HEK293 (cell line): ENCODE measurements around the gene CELA1.

ENCODE experiments used
- CTCF ChIA-PET: fragments of 350-600 bp; formaldehyde crosslinking; extraction: SDS; loops from one replicate; lab custom pipeline; 2021; ENCODE audit warnings: antibody characterized with exemption; lab: Yijun Ruan, JAX
- POLR2A ChIA-PET: fragments of 300-600 bp; formaldehyde crosslinking; extraction: SDS; loops from one replicate; lab custom pipeline; 2020; ENCODE audit warnings: antibody characterized with exemption, inconsistent platforms; lab: Yijun Ruan, JAX
- H3K27ac ChIP-seq: fragments of 200-500 bp; sonication (Bioruptor generic); 2 replicates; pipeline ENCODE4 v1.5.1; 2014; ENCODE audit warnings: low read depth, low read length, control low read depth, inconsistent platforms; ENCODE audit errors: extremely low read depth
- H3K36me3 ChIP-seq, 2 experiments: fragments of 200-500 bp in 1 of 2; sonication (Bioruptor generic) in 1 of 2; 1 replicate in 1 of 2; 2 replicates in 1 of 2; pipeline ENCODE4 v1.5.1; 2014 to 2017; ENCODE audit warnings: inconsistent platforms in 2 of 2, low read length in 2 of 2; ENCODE audit not compliant: control insufficient read depth in 2 of 2, insufficient read depth in 1 of 2
- H3K4me1 ChIP-seq: fragments of 200-500 bp; sonication (Bioruptor generic); 2 replicates; pipeline ENCODE4 v1.5.1; 2014; ENCODE audit warnings: mild to moderate bottlenecking, low read length, inconsistent platforms; ENCODE audit not compliant: control insufficient read depth, insufficient read depth
- H3K4me3 ChIP-seq: 2 replicates; pipeline ENCODE4 v1.5.1; 2011; ENCODE audit warnings: low read depth, mild to moderate bottlenecking, control low read depth, low read length, moderate library complexity
- H3K9me3 ChIP-seq: fragments of 200-500 bp; sonication (Bioruptor generic); 2 replicates; pipeline ENCODE4 v1.5.1; 2014; ENCODE audit warnings: low read depth, low read length, inconsistent platforms; ENCODE audit not compliant: control insufficient read depth, insufficient read depth
- KLF9 ChIP-seq: fragments of 450-650 bp; formaldehyde crosslinking; IDR thresholded peaks from 2 replicates; pipeline ENCODE4 v1.5.1; 2016; ENCODE audit warnings: missing biosample characterization, missing genetic modification characterization, low read depth
- MZF1 ChIP-seq: fragments of 450-650 bp; formaldehyde crosslinking; IDR thresholded peaks from 2 replicates; pipeline ENCODE4 v1.5.1; 2017; ENCODE audit warnings: missing biosample characterization, missing genetic modification characterization, borderline replicate concordance
- PRDM2 ChIP-seq: fragments of 450-650 bp; formaldehyde crosslinking; IDR thresholded peaks from 2 replicates; pipeline ENCODE4 v1.5.1; 2016; ENCODE audit warnings: missing biosample characterization, missing genetic modification characterization, borderline replicate concordance
- REPIN1 ChIP-seq: fragments of 450-650 bp; formaldehyde crosslinking; IDR thresholded peaks from 2 replicates; pipeline ENCODE4 v1.5.1; 2017; ENCODE audit warnings: missing biosample characterization, missing genetic modification characterization, low read depth
- SP3 ChIP-seq: fragments of 450-650 bp; formaldehyde crosslinking; IDR thresholded peaks from 2 replicates; pipeline ENCODE4 v1.5.1; 2016; ENCODE audit warnings: missing biosample characterization, missing genetic modification characterization
- YY1 ChIP-seq: fragments of 450-650 bp; formaldehyde crosslinking; IDR thresholded peaks from 2 replicates; pipeline ENCODE4 v1.5.1; 2018; ENCODE audit warnings: missing biosample characterization, missing genetic modification characterization
- YY2 ChIP-seq: fragments of 450-650 bp; formaldehyde crosslinking; IDR thresholded peaks from 2 replicates; pipeline ENCODE4 v1.5.1; 2016; ENCODE audit warnings: missing biosample characterization, missing genetic modification characterization
- ZNF121 ChIP-seq: fragments of 450-650 bp; formaldehyde crosslinking; IDR thresholded peaks from 2 replicates; pipeline ENCODE4 v1.5.1; 2016; ENCODE audit warnings: missing biosample characterization, missing genetic modification characterization
- ZNF221 ChIP-seq: fragments of 450-650 bp; formaldehyde crosslinking; IDR thresholded peaks from 2 replicates; pipeline ENCODE4 v1.5.1; 2017; ENCODE audit warnings: missing biosample characterization, missing genetic modification characterization, borderline replicate concordance
- ZNF223 ChIP-seq: fragments of 450-650 bp; formaldehyde crosslinking; IDR thresholded peaks from 2 replicates; pipeline ENCODE4 v1.5.1; 2016; ENCODE audit warnings: missing biosample characterization, missing genetic modification characterization
- ZNF23 ChIP-seq: fragments of 450-650 bp; formaldehyde crosslinking; IDR thresholded peaks from 2 replicates; pipeline ENCODE4 v1.5.1; 2016; ENCODE audit warnings: missing biosample characterization, missing genetic modification characterization, borderline replicate concordance
- ZNF302 ChIP-seq: fragments of 450-650 bp; formaldehyde crosslinking; IDR thresholded peaks from 2 replicates; pipeline ENCODE4 v1.5.1; 2016; ENCODE audit warnings: missing biosample characterization, missing genetic modification characterization, low read depth
- ZNF350 ChIP-seq: fragments of 450-650 bp; formaldehyde crosslinking; IDR thresholded peaks from 2 replicates; pipeline ENCODE4 v1.5.0; 2017; ENCODE audit warnings: missing biosample characterization, mild to moderate bottlenecking, missing genetic modification characterization
- ZNF37A ChIP-seq: fragments of 450-650 bp; IDR thresholded peaks from 2 replicates; pipeline ENCODE4 v1.5.1; 2018; ENCODE audit warnings: missing biosample characterization, missing genetic modification characterization
- ZNF404 ChIP-seq: fragments of 450-650 bp; formaldehyde crosslinking; IDR thresholded peaks from 2 replicates; pipeline ENCODE4 v1.5.1; 2017; ENCODE audit warnings: missing biosample characterization, missing genetic modification characterization
- ZNF426 ChIP-seq: fragments of 450-650 bp; formaldehyde crosslinking; IDR thresholded peaks from 2 replicates; pipeline ENCODE4 v1.5.1; 2017; ENCODE audit warnings: missing biosample characterization, missing genetic modification characterization, mild to moderate bottlenecking, inconsistent platforms, moderate library complexity
- ZNF48 ChIP-seq: fragments of 450-650 bp; formaldehyde crosslinking; IDR thresholded peaks from 2 replicates; pipeline ENCODE4 v1.5.1; 2016; ENCODE audit warnings: missing biosample characterization, missing genetic modification characterization
- ZNF521 ChIP-seq: fragments of 450-650 bp; formaldehyde crosslinking; IDR thresholded peaks from 2 replicates; pipeline ENCODE4 v1.5.1; 2017; ENCODE audit warnings: missing biosample characterization, mild to moderate bottlenecking, missing genetic modification characterization
- ZNF549 ChIP-seq: fragments of 450-650 bp; IDR thresholded peaks from 2 replicates; pipeline ENCODE4 v1.5.1; 2018; ENCODE audit warnings: missing biosample characterization, missing genetic modification characterization, mild to moderate bottlenecking, inconsistent platforms, moderate library complexity
- ZNF600 ChIP-seq: fragments of 450-650 bp; formaldehyde crosslinking; IDR thresholded peaks from 2 replicates; pipeline ENCODE4 v1.5.1; 2016; ENCODE audit warnings: missing biosample characterization, missing genetic modification characterization
- ZNF660 ChIP-seq: fragments of 450-650 bp; IDR thresholded peaks from 2 replicates; pipeline ENCODE4 v1.5.1; 2018; ENCODE audit warnings: missing biosample characterization, mild to moderate bottlenecking, missing genetic modification characterization
- ZNF701 ChIP-seq: fragments of 450-650 bp; formaldehyde crosslinking; IDR thresholded peaks from 2 replicates; pipeline ENCODE4 v1.5.1; 2016; ENCODE audit warnings: missing biosample characterization, missing genetic modification characterization
- ZNF791 ChIP-seq: fragments of 450-650 bp; formaldehyde crosslinking; IDR thresholded peaks from 2 replicates; pipeline ENCODE4 v1.5.1; 2016; ENCODE audit warnings: missing biosample characterization, missing genetic modification characterization
- ZNF830 ChIP-seq: fragments of 450-650 bp; IDR thresholded peaks from 2 replicates; pipeline ENCODE4 v1.5.0; 2018; ENCODE audit warnings: missing biosample characterization, missing genetic modification characterization, low read depth, mild to moderate bottlenecking, moderate library complexity
- ZNF843 ChIP-seq: fragments of 450-650 bp; formaldehyde crosslinking; IDR thresholded peaks from 2 replicates; pipeline ENCODE4 v1.5.1; 2016; ENCODE audit warnings: missing biosample characterization, missing genetic modification characterization
- TF ChIP-seq, protein P1 (sequence below): fragments of 450-650 bp; formaldehyde crosslinking; IDR thresholded peaks from 2 replicates; pipeline ENCODE4 v1.5.1; 2016; ENCODE audit warnings: missing biosample characterization, missing genetic modification characterization
- TF ChIP-seq, protein P2 (sequence below): fragments of 450-650 bp; formaldehyde crosslinking; IDR thresholded peaks from 2 replicates; pipeline ENCODE4 v1.5.1; 2016; ENCODE audit warnings: missing biosample characterization, missing genetic modification characterization

CELA1 gene

GRCh38 chr12:51374361-51374760 is 27.9 kb upstream of the CELA1 start:
- Histone ChIP-seq H3K9me3 (no peaks in the 10 kb centered on the region), H3K27ac (no peak overlapping the region), H3K4me3 (no peak overlapping the region), H3K36me3 (peaks cover 4 to 35% of the 10 kb centered on the region in 2 experiments; a peak in 2 of 3 replicates), H3K4me1 (peaks cover 14% of the 10 kb centered on the region)
- CTCF ChIA-PET: interaction anchor here (1.3 kb wide), 1 partner anchor 33 kb away, joined by 4 read pairs; no protein-coding TSS in a partner anchor
- TF ChIP-seq, protein P1, sequence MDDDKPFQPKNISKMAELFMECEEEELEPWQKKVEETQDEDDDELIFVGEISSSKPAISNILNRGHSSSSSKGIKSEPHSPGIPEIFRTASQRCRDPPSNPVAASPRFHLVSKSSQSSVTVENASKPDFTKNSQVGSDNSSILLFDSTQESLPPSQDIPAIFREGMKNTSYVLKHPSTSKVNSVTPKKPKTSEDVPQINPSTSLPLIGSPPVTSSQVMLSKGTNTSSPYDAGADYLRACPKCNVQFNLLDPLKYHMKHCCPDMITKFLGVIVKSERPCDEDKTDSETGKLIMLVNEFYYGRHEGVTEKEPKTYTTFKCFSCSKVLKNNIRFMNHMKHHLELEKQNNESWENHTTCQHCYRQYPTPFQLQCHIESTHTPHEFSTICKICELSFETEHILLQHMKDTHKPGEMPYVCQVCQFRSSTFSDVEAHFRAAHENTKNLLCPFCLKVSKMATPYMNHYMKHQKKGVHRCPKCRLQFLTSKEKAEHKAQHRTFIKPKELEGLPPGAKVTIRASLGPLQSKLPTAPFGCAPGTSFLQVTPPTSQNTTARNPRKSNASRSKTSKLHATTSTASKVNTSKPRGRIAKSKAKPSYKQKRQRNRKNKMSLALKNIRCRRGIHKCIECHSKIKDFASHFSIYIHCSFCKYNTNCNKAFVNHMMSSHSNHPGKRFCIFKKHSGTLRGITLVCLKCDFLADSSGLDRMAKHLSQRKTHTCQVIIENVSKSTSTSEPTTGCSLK (tag by site-specific recombination): no peak
- no peak for TF ChIP-seq ZNF701 (tag by site-specific recombination)
- TF ChIP-seq YY1 (tag by site-specific recombination): no peak
- no peak for TF ChIP-seq YY2 (tag by site-specific recombination)
- TF ChIP-seq ZNF660: no peak
- no peak for TF ChIP-seq ZNF37A (tag by site-specific recombination)
- TF ChIP-seq, protein P2, sequence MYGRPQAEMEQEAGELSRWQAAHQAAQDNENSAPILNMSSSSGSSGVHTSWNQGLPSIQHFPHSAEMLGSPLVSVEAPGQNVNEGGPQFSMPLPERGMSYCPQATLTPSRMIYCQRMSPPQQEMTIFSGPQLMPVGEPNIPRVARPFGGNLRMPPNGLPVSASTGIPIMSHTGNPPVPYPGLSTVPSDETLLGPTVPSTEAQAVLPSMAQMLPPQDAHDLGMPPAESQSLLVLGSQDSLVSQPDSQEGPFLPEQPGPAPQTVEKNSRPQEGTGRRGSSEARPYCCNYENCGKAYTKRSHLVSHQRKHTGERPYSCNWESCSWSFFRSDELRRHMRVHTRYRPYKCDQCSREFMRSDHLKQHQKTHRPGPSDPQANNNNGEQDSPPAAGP (tag by site-specific recombination): no peak
- TF ChIP-seq ZNF48 (tag by site-specific recombination): no peak
- no peak for TF ChIP-seq ZNF121 (tag by site-specific recombination)
- TF ChIP-seq ZNF549 (tag by site-specific recombination): no peak
- no peak for TF ChIP-seq ZNF302 (tag by site-specific recombination)
- POLR2A ChIA-PET: no interaction called here

GRCh38 chr12:51373187-51373586 is 26.7 kb upstream of the CELA1 start:
- Histone ChIP-seq H3K9me3 (no peaks in the 10 kb centered on the region), H3K36me3 (peaks cover 4 to 25% of the 10 kb centered on the region in 2 experiments; a peak in 2 of 3 replicates), H3K4me3 (no peak overlapping the region), H3K27ac (no peak overlapping the region), H3K4me1 (peaks cover 14% of the 10 kb centered on the region)
- POLR2A ChIA-PET: no interaction called here
- TF ChIP-seq MZF1 (no peak), ZNF223 (tag by site-specific recombination) (no peak), ZNF404 (no peak), ZNF521 (tag by site-specific recombination) (no peak), PRDM2 (no peak), ZNF48 (tag by site-specific recombination) (no peak), ZNF350 (no peak), REPIN1 (tag by site-specific recombination) (no peak), ZNF302 (tag by site-specific recombination) (no peak), ZNF426 (tag by site-specific recombination) (no peak), ZNF23 (no peak), ZNF830 (tag by site-specific recombination) (no peak), KLF9 (tag by site-specific recombination) (no peak), ZNF221 (tag by site-specific recombination) (no peak), ZNF843 (tag by site-specific recombination) (no peak), ZNF600 (tag by site-specific recombination) (no peak), SP3 (no peak), ZNF791 (tag by site-specific recombination) (no peak)
- CTCF ChIA-PET: no interaction called here
